Activated T-cell treated with anti-CD3 and anti-CD28 coated beads for 48 hours (primary cell): Measurements from ENCODE around the gene CXXC1.
"Not testable (repeated sequence)": the region's sequence is repeated elsewhere in the genome, so short reads cannot be mapped to it uniquely, and the experiment has no call there.

Experiments
- DNase-seq: peaks from one replicate; pipeline ENCODE4 v3.0.0-alpha.2; 2020; ENCODE audit warnings: low read depth

Gene CXXC1

DNA sequence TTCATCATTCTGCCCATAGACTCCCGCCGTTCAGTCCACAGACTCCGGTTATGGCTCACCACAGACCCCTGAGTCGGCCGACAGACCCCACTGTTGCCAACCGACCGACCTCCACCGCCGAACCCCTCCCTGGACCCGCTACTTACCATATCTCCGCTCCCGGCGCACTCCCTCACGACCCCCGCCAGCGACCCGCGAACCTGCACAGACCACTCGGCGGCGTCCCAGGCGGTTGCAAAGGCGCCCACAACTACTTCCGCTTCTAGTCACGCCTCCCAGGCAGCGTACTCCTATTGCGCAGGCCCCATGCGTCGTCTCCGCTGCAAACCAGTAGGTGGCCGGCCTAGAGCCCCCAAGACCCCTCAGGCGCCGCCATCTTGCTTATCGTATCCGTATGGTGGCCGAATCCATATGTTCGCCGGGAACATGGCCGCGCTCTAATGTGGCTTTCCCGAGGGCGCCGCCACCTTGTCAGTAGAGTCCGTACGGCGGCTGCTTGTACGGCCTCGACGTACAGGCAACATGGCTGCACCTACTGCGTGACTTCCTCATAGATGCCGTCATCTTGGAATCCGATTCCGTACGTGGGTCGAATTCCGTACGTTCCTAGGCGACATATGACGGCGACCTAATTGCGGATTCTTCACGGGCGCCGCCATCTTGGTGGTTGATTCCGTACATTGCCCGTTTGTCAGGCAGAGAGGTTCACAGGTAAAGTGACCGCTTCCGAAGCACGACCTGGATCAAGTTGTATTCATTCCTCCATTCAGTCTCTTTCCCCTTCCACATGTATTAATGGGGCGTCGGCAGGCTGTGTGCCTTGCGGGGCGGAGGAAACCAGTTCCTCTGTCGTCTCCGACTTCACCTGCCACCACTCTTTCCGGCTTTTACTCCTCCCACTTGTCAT, at the start of gene CXXC1:
TSS of gene CXXC1 (minus strand) at position 252 of the 907 bp plus-strand sequence. CDS start at position 149, 103 bp downstream.
- DNase-seq = peak; percentile 92

- DNase-seq = no peak
Measured at GRCh38 chr18:50334546-50335152, 47.2 kb upstream of the CXXC1 start.

GRCh38 chr18:50331691-50332090, 44.2 kb upstream of the CXXC1 start:
- no peak for DNase-seq

GRCh38 chr18:50330176-50330575, 42.7 kb upstream of the CXXC1 start:
- DNase-seq = no peak

GRCh38 chr18:50327983-50328382, 40.5 kb upstream of the CXXC1 start:
- no peak for DNase-seq

DNA sequence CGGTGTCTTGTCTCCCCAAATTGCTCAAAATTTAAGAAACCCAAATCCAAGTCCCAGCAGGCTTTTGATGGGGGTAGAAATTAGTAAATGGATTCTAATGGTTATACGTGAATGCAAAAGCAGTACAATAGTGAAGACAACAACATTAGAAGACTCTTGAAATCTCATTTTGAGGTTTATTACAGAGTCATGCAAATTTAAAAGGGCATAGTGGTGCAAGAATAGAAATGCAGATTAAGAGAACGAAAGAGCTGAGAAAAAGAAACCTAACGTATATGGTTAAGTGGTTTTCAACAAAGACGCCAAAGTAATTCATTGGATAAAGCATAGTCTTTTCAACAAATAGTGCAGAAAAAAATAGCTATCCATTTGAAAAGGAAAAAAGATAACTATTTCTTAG, 33.2 kb upstream of the CXXC1 start:
- no peak for DNase-seq

DNA sequence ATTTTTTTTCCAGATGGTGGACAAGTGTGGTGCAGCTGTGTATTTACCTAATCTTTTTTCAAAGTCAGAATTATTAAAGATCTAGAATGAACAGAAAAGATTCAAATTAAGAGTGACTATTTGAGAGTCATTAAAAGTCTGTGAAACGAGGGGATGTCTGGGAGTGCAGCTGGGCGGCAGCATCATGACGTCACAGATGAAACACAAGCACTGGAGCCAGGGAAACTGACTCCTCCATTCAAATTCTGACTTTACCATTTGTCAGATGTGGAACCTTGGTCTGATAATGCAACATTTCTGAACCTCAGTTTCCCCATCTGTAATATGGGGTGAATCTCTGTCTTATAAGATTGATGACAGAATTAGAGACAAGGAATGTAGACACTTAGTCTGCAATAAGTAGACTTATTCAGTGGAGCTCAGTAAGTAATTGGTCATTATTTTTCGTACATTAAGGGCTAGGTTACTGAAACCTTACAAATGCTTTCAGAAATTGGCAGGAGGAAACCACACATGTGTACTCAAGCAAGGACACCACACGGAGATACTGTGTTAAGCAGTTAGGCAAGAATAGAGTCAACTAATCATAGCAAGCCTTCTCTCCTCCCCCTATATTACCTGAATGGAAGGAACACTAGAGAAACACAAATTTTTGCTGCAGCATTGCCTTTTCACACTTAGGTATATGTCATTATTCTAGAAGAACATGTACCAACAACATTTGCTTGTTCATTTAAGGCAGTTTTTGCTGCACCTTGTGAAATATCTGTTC, 27.8 kb upstream of the CXXC1 start:
- DNase-seq = no peak

- no peak for DNase-seq
Measured at GRCh38 chr18:50313873-50314460, 26.5 kb upstream of the CXXC1 start.

DNA sequence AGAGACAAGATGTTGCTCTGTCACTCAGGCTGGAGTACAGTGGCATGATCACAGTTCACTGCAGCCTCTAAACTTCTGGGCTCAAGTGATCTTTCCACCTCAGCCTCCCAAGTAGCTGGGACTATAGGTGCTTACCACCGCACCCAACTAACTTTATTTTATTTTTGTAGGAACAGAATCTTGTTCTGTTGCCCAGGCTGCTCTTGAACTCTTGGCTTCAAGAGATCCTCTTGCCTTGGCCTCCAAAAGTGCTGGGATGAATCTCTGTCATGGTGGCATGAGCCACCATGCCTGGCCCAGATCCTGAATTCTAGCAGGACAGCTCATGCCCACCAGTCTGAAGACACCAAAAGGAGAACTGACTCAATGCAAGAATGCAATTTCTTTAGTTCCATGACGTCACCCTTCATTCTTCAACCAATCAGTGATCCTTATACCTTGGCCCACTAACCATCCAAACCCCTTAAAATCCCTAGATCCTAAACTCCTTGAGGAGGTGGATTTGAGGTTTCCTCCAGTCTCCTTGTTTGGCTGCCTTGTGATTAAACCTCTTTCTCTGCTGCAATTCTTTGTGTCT, 25.6 kb upstream of the CXXC1 start:
- no peak for DNase-seq

GRCh38 chr18:50312296-50313030, 25.0 kb upstream of the CXXC1 start:
- DNase-seq = no peak

DNA sequence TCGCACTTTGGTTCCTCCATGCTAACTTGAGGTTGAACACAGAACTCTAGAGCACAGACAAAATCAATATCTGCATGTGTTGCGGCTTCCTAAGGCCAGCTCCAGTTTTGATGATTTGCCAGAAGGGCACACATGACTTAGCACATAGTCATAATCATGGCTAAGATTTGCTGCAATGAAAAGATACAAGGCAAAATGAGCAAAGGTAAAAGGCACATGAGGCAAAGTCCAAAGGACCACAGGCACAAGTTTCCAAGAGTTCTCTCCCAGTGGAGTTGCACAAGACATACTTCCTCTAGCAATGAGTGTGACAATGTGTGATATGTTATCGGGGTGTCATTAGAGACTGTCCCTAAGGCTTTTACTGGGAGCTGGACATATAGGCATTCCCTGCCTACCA, 24.2 kb upstream of the CXXC1 start:
- no peak for DNase-seq

DNA sequence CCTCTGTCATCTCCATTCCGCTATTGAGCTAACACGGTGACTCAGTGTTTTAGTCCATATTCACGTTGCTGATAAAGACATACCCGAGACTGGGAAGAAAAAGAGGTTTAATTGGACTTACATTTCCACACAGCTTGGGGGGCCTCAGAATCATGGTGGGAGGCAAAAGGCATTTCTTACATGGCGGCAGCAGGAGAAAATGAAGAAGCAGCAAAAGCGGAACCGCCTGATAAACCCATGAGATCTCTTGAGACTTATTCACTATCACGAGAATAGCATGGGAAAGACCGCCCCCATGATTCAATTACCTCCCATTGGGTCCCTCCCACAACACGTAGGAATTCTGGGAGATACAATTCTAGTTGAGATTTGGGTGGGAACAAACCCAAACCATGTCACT, 22.6 kb upstream of the CXXC1 start:
- no peak for DNase-seq

GRCh38 chr18:50308851-50309250, 21.4 kb upstream of the CXXC1 start:
- DNase-seq = not testable (repeated sequence)

- DNase-seq = peak; percentile 80
Measured at GRCh38 chr18:50307738-50308470, 20.4 kb upstream of the CXXC1 start.

- no peak for DNase-seq
Measured at GRCh38 chr18:50307400-50307737, 19.9 kb upstream of the CXXC1 start.

DNA sequence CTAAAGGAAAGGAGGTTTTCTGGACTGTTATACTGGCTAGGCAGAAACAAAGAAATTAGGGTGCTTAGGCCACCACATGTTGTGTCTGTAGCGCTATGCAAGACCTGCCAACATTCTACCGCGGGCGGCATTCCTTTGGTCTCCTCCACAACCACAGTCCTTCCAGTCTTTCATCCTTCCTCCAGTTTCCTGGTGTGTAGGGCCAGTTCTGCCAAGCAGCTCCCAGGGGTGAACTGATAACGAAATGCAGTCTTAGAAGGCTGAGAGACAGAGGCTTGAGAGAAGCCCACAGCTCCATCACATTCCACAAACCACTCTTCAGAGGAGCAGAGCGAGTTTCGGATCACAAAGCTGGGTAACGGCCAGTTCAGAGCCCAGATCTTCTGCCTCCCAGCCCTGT, 19.5 kb upstream of the CXXC1 start:
- no peak for DNase-seq

- DNase-seq = no peak
Measured at GRCh38 chr18:50301074-50301473, 13.6 kb upstream of the CXXC1 start.

- no peak for DNase-seq
Measured at GRCh38 chr18:50299626-50300388, 12.3 kb upstream of the CXXC1 start.

DNA sequence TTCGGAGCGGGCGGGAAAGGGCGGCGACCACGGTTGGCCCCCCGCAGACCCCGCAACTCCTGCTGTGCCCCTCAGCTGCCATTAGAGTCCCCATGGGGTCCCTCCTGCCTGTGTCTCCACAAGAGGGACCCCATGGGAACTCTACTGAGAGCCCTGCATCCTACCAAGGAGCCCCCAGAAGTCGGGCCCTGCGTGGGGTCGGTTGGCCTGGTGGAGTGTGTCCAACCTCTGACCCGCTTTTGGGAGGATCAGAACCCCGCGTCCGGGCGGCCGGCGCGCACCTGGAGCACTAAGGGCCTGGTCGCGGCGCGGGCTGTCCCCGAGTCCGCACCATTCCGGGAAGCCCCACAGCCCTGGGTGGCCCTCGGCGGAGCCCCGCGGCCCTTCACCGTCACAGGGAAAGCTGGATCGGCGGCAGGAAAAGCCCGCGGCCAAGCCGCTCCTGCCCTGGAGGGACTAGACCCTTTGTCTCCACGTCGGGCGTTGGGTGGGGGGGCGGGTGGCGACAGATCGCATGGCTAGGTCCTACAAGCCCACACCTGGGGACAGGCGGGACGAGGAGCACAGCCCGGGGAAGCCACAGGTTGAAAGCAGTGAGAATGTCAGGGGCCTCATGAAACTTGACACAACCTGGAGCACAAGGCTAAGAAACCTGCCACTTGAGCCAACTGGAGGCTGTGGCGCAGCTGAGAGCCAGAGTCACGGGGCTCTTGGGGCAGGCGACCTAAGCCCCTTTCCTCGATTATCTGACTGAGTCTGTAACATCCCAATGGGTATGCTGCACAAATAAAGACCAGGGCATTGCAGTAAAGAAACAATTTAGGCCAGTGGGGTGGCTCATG, 11.2 kb upstream of the CXXC1 start:
- no peak for DNase-seq
